Endodermal cell (in vitro differentiated cells): ENCODE results near the gene ZBTB40. TPM values are rescaled to one million over a fixed set of nuclear protein-coding genes. Genes with fewer than 3 reads are reported as not detected.
A peak's percentile ranks its signal among the peaks of the same experiment; 100 is the strongest.

Experiments
- DNase-seq: peaks from one replicate; pipeline ENCODE4 v3.0.0-alpha.2; 2017
- H3K27ac ChIP-seq: 2 replicates; pipeline ENCODE4 v1.5.1; 2013; ENCODE audit warnings: mild to moderate bottlenecking, low read depth, low read length, moderate library complexity
- H3K27me3 ChIP-seq: 2 replicates; pipeline ENCODE4 v1.6.1; 2013; ENCODE audit warnings: mild to moderate bottlenecking, low read length, moderate library complexity; ENCODE audit not compliant: insufficient read depth, control insufficient read depth, poor library complexity, severe bottlenecking
- H3K36me3 ChIP-seq: 2 replicates; pipeline ENCODE4 v1.7.0; 2013; ENCODE audit warnings: mild to moderate bottlenecking, low read length, moderate library complexity; ENCODE audit not compliant: control insufficient read depth, insufficient read depth
- H3K4me1 ChIP-seq: one replicate; pipeline ENCODE4 v1.7.0; 2013; ENCODE audit warnings: low read length; ENCODE audit not compliant: control insufficient read depth, insufficient read depth
- H3K4me3 ChIP-seq: 2 replicates; pipeline ENCODE4 v1.5.1; 2013; ENCODE audit warnings: mild to moderate bottlenecking, low read length, moderate library complexity
- H3K9ac ChIP-seq: 2 replicates; pipeline ENCODE4 v1.6.1; 2013; ENCODE audit warnings: mild to moderate bottlenecking, low read length, moderate library complexity; ENCODE audit not compliant: poor library complexity, severe bottlenecking; ENCODE audit errors: extremely low read depth
- H3K9me3 ChIP-seq: 2 replicates; pipeline ENCODE4 v1.6.1; 2013; ENCODE audit warnings: mild to moderate bottlenecking, low read length, moderate library complexity; ENCODE audit not compliant: control insufficient read depth
- H3K27ac Mint-ChIP-seq: 2 replicates; pipeline ENCODE4 v1.8.0; 2020; ENCODE audit warnings: mixed read lengths
- H3K27me3 Mint-ChIP-seq: 2 replicates; pipeline ENCODE4 v1.8.0; 2021; ENCODE audit warnings: mild to moderate bottlenecking, mixed read lengths; ENCODE audit not compliant: insufficient read depth
- H3K36me3 Mint-ChIP-seq: 2 replicates; pipeline ENCODE4 v1.8.0; 2020; ENCODE audit warnings: low read depth, mixed read lengths
- H3K4me1 Mint-ChIP-seq: 2 replicates; pipeline ENCODE4 v1.8.0; 2020; ENCODE audit warnings: mixed read lengths
- H3K4me3 Mint-ChIP-seq: 2 replicates; pipeline ENCODE4 v1.8.0; 2020; ENCODE audit warnings: mild to moderate bottlenecking, moderate library complexity, mixed read lengths
- H3K9me3 Mint-ChIP-seq: 2 replicates; pipeline ENCODE4 v1.8.0; 2020; ENCODE audit warnings: mild to moderate bottlenecking, mixed read lengths
- CTCF ChIP-seq: fragments of 200-600 bp; sonication (generic); conservative IDR thresholded peaks from 2 replicates; pipeline ENCODE4 v1.5.0; 2021; ENCODE audit warnings: antibody characterized with exemption, mild to moderate bottlenecking
- WGBS, 2 experiments: methylation state at CpG; one replicate each; pipeline versions ENCODE4 v1.1.5 to v1.1.7; 2013; ENCODE audit warnings: missing lambda C conversion rate in 2 of 2, mixed read lengths in 1 of 2; ENCODE audit not compliant: insufficient coverage in 1 of 2, insufficient read length in 1 of 2; 5-methylcytosine and 5-hydroxymethylcytosine counted together
- total RNA-seq, 2 donors: library from RNA; stranded (reverse); fragmentation: NEBNext Ultra II Directional in 1 of 2; extraction: Animal tissue kit (Norgen Biotek cat#: 25700) in 1 of 2; gene quantifications; 2 replicates in 1 of 2; 3 replicates in 1 of 2; pipeline ENCODE4 v1.2.1, GENCODE V29; 2021

ZBTB40 gene
- total RNA-seq, 2 donors from 2014 or later = 18.5 to 29.7 TPM

DNA sequence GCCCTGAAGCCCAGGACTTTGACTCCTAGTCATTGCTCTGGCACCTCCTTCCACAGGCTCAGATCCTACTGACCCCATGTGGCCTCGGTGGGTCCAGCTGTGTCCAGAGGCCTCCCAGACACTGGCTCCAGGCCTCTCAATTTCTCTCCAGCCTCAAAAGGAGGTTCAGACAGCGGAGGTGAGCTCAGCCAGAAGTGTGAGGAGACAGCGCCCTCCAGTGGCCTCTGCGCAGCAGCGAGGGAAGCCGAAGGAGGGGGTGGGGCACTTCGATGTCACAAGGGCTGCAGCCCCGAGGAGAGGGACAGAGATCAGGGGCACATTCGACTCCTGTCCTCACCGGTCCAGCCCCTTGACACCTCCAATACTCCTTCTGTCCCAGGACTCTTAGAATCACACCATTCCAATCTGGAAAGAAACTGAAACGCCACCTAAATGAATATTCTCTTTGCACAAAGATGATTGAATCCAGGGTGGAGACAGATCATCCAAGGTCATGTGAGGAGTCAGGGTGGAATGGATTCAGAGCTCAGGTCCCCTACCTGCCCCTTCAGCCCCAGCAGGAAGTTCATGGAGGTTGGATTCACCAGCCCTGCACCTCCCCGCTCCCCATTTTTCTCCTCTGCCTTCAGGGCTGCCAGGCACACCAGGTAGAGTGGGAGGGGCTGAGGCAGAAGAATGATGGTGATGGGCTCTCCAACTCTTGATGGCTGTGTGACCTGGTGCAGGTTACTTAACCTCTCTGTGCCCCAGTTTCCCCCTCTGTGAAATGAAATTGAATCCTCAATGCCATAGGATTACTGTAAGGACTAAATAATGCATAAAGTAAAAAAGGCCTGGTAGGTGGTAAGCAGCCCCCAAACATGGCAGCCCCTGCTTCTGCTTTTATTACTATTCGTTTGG lies 34.8 kb upstream of the ZBTB40 start:
- Histone ChIP-seq H3K4me1 (no peaks in the 10 kb centered on the region), H3K4me3 (no peak overlapping the region), H3K9me3 (no peaks in the 10 kb centered on the region), H3K9ac (no peak overlapping the region), H3K36me3 (no peaks in the 10 kb centered on the region), H3K27me3 (no peaks in the 10 kb centered on the region), H3K27ac (no peak overlapping the region)
- WGBS, 2 experiments = 6 to 23% methylated on average over 4 to 12 of the region's 13 CpGs
- DNase-seq = peak; percentile 96
- Mint-ChIP-seq H3K27ac (peak overlapping the region; percentile 72), H3K27me3 (peaks cover 4% of the 10 kb centered on the region), H3K36me3 (no peaks in the 10 kb centered on the region), H3K9me3 (no peaks in the 10 kb centered on the region), H3K4me1 (peaks cover 14% of the 10 kb centered on the region), H3K4me3 (no peak overlapping the region)
- peak; percentile 99 for TF ChIP-seq CTCF

GRCh38 chr1:22417466-22417865 lies 34.2 kb upstream of the ZBTB40 start:
- DNase-seq = no peak
- H3K36me3 Mint-ChIP-seq = no peaks in the 10 kb centered on the region
- TF ChIP-seq CTCF = no peak
- Histone ChIP-seq H3K36me3 (no peaks in the 10 kb centered on the region), H3K9ac (no peak overlapping the region), H3K27me3 (no peaks in the 10 kb centered on the region), H3K9me3 (no peaks in the 10 kb centered on the region), H3K27ac (no peak overlapping the region), H3K4me3 (no peak overlapping the region), H3K4me1 (peaks cover 2% of the 10 kb centered on the region)
- peaks cover 4% of the 10 kb centered on the region for H3K27me3 Mint-ChIP-seq
- WGBS, 2 experiments = 88 to 89% methylated on average over 9 to 12 of the region's 12 CpGs
- H3K4me1 Mint-ChIP-seq = peaks cover 12% of the 10 kb centered on the region
- no peak overlapping the region for H3K27ac Mint-ChIP-seq
- no peak overlapping the region for H3K4me3 Mint-ChIP-seq
- no peaks in the 10 kb centered on the region for H3K9me3 Mint-ChIP-seq

GRCh38 chr1:22418312-22418711 lies 33.3 kb upstream of the ZBTB40 start:
- H3K9me3 ChIP-seq = no peaks in the 10 kb centered on the region
- Mint-ChIP-seq H3K9me3 (no peaks in the 10 kb centered on the region), H3K36me3 (no peaks in the 10 kb centered on the region), H3K4me3 (no peak overlapping the region), H3K4me1 (peaks cover 8% of the 10 kb centered on the region), H3K27me3 (peaks cover 4% of the 10 kb centered on the region), H3K27ac (no peak overlapping the region)
- no peak overlapping the region for H3K4me3 ChIP-seq
- no peaks in the 10 kb centered on the region for H3K36me3 ChIP-seq
- no peaks in the 10 kb centered on the region for H3K27me3 ChIP-seq
- TF ChIP-seq CTCF = no peak
- DNase-seq = no peak
- H3K4me1 ChIP-seq = peaks cover 2% of the 10 kb centered on the region
- H3K27ac ChIP-seq = no peak overlapping the region
- WGBS, 2 experiments = 75 to 76% methylated on average over 3 to 4 of the region's 4 CpGs
- no peak overlapping the region for H3K9ac ChIP-seq
